NCI-H226 (cell line): ENCODE measurements around the gene GDPD4.

ENCODE experiments used
- DNase-seq: peaks from one replicate; pipeline ENCODE4 v3.0.0-alpha.2; 2015

The GDPD4 gene

DNA sequence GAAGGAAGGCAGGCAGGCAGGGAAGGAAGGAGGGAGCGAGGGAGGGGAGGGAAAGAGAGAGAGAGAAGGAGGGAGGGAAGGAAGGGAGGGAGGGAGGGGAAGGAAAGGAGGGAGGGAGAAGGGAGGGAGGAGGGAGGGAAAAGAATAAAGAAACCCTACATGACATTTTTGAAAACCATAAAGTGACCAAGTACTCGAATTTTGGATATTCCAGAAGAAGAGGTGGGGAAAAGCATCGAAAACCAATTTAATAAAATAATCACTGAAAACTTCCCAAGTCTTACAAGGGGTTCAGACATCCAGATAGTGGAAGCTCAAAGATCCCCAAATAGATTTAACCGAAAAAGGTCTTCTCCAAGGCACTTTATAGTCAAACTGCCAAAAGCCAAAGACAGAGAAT is 11.7 kb downstream of the GDPD4 start:
- no peak for DNase-seq

- DNase-seq = no peak
These were observed 13.7 kb downstream of the GDPD4 start for GRCh38 chr11:77287615-77288273.

DNA sequence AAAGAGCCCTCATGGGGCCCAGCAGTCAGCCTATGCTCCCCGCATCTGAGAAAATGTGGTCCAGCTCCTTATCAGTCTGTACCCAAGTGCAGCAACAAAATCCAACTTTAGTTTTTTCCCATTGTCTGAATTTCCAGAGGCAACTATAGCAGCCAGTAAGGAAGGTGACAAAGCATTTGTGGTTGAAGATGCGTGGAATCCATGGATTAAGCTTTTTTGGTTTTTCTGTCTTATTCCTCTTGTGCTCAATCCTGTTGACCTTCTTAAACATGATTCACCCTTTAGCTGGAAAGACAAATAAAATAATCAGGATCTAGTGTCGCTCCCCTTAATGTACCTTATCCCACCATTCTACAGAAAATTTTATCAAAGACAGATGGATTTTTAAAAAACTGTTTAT is 14.3 kb downstream of the GDPD4 start:
- no peak for DNase-seq

- DNase-seq = no peak
These were observed 16.7 kb downstream of the GDPD4 start for GRCh38 chr11:77284476-77285468.

- DNase-seq = no peak
These were observed 18.4 kb downstream of the GDPD4 start for GRCh38 chr11:77283101-77283500.

GRCh38 chr11:77278595-77279506 is 22.6 kb downstream of the GDPD4 start:
- peak; percentile 48 for DNase-seq

DNA sequence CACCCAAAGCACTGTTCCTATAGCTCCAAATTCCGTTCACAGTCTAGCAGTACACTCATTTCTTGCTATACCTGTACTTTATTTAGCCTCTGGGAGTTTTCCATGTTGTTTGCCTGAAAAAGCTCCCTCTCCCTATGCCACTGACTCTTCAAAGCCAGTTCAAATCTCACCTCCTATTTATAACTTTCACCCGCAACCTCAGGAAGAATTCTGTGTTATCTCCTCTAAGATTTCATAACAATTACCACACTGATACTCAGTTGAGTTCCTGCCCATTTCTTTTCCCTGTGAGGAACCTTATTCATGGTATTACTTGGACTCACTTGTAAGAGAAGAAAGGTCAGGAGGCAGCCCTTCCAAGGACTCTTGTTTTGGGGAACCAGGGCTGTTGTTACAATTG is 25.2 kb downstream of the GDPD4 start:
- peak; percentile 52 for DNase-seq

GRCh38 chr11:77270921-77271320 is 30.6 kb downstream of the GDPD4 start:
- no peak for DNase-seq

- no peak for DNase-seq
These were observed 31.9 kb downstream of the GDPD4 start for GRCh38 chr11:77269484-77270123.

- DNase-seq = peak; percentile 42
These were observed 33.5 kb downstream of the GDPD4 start for GRCh38 chr11:77267962-77268361.

DNA sequence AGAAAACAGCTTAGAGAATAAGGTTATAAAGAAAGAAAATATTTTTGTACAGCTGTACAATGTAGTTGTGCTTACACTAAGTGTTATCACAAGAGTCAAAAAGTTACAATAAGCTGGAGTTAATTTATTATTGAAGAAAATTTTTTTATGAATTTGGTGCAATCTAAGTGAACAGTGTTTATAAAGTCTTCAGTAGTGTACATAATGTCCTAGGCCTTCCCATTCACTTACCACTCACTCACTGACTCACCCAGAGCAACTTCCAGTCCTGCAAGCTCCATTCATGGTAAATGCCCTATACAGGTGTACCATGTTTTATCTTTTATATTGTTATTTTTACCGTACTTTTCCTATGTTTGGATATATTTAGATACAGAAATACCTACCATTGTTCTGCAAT is 34.7 kb downstream of the GDPD4 start:
- no peak for DNase-seq

DNA sequence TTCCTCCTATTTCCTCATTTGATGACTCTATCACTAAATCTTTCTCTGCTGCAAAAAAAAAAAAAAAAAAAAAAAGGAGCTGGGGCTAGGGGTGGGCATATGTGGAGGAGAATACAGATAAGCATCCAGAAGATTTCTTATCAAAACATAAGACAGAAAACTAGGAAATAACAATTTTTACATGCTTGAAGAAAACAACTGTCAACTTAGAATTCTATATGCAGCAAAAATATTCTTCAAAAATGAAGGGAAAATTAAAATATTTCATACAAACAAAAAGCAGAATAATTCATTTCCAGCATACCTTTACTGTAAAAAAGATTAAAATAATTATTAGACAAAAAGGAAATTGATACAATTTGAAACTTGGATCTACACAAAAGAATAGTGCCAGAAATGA is 38.7 kb downstream of the GDPD4 start:
- DNase-seq = no peak

- no peak for DNase-seq
These were observed 41.8 kb downstream of the GDPD4 start for GRCh38 chr11:77259641-77260040.

DNA sequence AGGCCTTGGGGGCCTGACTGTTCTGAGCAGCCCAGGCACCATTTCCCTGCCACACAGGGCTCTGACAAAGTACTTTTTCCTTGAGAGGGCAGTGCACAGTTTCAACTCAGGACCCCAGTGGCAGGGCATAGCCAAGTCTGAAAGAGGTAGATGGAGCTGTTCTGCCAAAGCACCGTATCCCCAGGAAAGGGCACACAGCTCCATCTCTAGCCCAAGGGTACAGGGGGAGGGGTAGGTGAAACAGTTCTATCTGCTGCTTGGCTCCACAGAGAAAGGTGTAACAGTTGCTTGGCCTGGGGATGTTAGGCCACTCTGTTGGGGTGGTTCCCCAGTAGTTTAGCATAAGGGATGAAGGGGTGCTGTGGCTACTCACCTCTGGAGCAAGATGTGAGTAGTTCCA is 47.8 kb downstream of the GDPD4 start:
- no peak for DNase-seq

DNA sequence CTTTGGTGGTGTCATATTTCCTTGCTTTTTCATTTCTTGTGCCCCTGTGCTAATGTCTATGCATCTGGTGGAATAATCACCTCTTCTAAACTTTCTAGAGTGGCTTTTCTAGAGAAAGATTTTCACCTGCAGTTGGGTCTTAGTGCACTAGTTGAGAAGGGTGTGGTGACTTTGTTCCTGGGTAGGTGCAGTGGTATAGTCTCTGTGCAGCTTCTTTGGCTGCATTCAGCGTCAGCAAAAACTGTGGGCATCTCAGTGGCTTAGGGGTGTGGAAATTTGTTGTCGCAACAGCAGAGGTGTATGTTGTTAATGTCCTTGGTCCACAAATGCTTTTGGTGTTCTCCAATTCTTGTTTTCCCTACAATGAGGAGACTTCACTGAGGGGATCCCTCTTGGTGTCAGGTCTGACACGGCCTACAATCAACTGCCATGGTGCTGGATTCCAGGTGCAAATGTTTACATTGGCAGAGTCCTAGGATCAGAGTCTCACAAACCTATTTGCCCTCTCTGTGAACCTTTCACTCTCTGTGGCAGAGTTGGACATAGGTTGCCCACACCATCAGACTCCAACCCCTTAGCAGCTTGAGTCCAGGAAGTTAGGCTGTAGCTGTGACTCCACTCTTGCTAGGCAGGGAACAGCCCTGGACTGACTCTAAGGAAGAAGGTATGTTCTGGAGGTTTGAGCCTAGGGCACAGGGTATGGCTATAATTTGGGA is 48.8 kb downstream of the GDPD4 start:
- no peak for DNase-seq

- DNase-seq = peak; percentile 26
These were observed 50.4 kb downstream of the GDPD4 start for GRCh38 chr11:77250881-77251640.

GRCh38 chr11:77249427-77249826 is 52.1 kb downstream of the GDPD4 start:
- peak; percentile 36 for DNase-seq

DNA sequence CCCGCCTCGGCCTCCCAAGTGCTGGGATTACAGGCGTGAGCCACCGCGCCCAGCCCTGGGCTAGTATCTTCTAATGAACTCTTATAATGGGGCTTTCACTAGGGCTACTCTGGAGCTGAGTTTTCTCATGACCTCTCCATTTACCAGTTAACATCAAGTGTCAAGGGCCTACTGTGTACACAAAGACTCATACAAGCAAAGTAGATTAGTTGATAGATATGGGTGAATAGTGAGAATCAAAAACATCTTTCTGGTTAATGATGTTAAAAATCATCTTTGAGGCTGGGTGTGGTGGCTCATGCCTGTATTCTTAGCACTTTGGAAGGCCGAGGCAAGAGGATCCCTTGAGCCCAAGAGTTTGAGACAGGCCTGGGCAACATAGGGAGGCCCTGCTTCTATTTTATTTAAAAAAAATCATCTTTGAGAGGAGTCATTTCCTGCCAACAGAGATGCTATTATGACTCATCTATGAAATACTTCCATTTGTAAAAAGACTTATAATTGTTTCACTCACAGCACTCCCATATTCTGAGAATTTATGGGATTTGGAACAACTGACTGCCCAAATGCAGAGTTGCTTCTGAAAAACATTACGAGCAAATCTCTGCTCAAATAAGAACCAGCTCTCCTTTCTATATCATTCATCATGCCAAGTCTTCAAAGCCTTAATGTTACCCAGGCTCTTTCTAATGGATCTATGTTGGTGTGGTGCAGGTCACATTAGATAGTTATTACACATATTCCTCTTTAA is 57.0 kb downstream of the GDPD4 start:
- DNase-seq = peak; percentile 60

DNA sequence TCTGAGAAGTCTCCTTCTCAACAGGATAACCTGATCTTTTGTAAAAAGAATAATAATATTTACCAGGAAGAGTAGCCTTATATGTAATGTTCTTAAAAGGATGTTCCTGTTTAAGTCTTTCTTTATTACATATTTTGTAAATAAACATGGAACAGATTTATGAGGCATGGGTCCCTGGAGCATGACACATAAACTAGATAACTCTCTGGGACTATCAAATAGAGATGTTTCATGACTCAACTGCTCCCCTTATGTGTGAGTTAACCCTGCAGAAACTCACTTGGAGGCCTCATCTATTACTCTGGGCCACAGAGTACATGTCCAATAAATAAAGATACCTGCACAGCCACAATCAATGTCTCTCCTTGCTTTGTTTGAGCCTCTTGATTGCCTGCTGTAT is 64.6 kb downstream of the GDPD4 start:
- no peak for DNase-seq

DNA sequence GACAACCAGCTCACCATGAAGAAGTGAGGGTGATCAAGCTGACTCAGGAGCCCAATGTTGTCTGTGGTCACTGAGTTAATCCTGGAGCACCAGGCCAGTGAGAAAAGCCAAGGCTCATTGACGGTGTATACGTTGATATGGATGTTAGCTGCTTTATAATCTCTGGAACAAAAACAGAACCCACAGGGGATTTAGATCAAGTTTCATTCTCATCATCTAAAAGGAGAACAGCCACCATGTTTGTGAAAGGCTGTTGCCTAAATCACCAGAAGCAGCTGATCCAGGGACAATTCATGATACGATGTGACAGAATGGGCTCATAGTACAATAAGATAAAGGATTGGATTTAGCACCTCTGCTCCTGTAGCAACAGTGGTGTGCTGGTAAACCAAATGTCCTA is 68.5 kb downstream of the GDPD4 start:
- no peak for DNase-seq
